ENCODE data around the gene SYP.

DNA sequence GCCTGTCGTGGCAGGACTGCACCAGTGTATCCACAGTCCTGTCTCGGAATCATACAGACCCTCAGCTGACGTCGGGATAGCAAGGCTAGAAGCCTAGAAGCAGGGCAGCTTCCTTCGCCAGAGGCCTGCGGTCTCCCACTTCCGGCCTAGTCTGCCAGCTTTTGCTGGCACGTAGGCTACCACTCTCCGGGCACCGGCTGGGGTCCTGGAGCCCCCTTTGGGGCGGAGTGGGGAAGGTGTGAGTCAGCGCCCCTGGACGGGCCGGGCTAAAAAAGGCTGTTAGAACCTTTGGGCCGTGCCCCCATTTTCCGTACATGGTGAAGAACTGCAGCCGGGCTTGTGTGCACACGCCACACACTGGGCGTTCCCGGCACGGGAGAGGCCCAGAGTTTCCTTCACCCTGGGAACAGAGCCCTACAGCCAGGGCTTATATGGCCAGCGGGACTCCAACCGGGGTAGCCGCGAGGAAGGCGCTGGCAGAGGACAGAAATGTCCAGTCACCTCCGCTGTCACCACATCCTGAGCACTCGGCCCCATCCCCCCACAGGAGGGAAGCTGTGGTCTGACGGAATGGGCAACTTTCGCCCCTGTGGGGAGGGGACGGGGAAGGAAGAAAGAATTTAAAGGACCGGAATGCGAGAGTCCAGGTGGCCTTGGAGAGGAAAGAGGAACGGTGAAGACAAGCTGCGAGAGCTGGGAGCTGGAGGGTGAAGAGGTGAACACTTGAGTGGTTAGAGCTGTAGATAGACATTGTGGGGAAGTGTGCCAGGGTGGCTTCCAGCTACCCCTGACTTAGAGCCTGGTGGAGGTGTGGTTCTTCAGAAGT is 32.9 kb downstream of the SYP start:
- TF ChIP-seq ZNF791 (tag by site-specific recombination; IDR thresholded peaks at IDR 0.05) = no peak
- no peak for TF ChIP-seq BCL11A (tag by site-specific recombination; IDR thresholded peaks at IDR 0.05; ENCODE audit: low read depth)
- TF ChIP-seq, protein P1, sequence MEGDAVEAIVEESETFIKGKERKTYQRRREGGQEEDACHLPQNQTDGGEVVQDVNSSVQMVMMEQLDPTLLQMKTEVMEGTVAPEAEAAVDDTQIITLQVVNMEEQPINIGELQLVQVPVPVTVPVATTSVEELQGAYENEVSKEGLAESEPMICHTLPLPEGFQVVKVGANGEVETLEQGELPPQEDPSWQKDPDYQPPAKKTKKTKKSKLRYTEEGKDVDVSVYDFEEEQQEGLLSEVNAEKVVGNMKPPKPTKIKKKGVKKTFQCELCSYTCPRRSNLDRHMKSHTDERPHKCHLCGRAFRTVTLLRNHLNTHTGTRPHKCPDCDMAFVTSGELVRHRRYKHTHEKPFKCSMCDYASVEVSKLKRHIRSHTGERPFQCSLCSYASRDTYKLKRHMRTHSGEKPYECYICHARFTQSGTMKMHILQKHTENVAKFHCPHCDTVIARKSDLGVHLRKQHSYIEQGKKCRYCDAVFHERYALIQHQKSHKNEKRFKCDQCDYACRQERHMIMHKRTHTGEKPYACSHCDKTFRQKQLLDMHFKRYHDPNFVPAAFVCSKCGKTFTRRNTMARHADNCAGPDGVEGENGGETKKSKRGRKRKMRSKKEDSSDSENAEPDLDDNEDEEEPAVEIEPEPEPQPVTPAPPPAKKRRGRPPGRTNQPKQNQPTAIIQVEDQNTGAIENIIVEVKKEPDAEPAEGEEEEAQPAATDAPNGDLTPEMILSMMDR (tag by site-specific recombination; IDR thresholded peaks at IDR 0.05) = no peak
- peak; percentile 47 for TF ChIP-seq KLF1 (tag by site-specific recombination; IDR thresholded peaks at IDR 0.05)
- no peak for TF ChIP-seq MYNN (tag by site-specific recombination; IDR thresholded peaks at IDR 0.05; ENCODE audit: borderline replicate concordance)
- no peak for TF ChIP-seq ZNF639 (tag by site-specific recombination; IDR thresholded peaks at IDR 0.05)
- no peak for TF ChIP-seq ZNF23 (tag by site-specific recombination; IDR thresholded peaks at IDR 0.05; ENCODE audit: borderline replicate concordance)
- no peak for TF ChIP-seq KLF9 (tag by site-specific recombination; IDR thresholded peaks at IDR 0.05; ENCODE audit: low read depth)
- TF ChIP-seq, protein P2, sequence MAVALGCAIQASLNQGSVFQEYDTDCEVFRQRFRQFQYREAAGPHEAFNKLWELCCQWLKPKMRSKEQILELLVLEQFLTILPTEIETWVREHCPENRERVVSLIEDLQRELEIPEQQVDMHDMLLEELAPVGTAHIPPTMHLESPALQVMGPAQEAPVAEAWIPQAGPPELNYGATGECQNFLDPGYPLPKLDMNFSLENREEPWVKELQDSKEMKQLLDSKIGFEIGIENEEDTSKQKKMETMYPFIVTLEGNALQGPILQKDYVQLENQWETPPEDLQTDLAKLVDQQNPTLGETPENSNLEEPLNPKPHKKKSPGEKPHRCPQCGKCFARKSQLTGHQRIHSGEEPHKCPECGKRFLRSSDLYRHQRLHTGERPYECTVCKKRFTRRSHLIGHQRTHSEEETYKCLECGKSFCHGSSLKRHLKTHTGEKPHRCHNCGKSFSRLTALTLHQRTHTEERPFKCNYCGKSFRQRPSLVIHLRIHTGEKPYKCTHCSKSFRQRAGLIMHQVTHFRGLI (tag by site-specific recombination; IDR thresholded peaks at IDR 0.05) = no peak
